HG03469 (cell line): ENCODE results near the gene FOXL1.

Experiments
- ATAC-seq: cut with Tn5 transposase; IDR thresholded peaks from one replicate; pipeline ENCODE4 v1.9.1; 2021; ENCODE audit warnings: mild to moderate bottlenecking, moderate library complexity, moderate number of reproducible peaks; ENCODE audit not compliant: unreplicated experiment

FOXL1 gene

GRCh38 chr16:86547286-86547685, 31.1 kb upstream of the FOXL1 start:
- no peak for ATAC-seq

GRCh38 chr16:86549076-86549892, 29.1 kb upstream of the FOXL1 start:
- no peak for ATAC-seq

- no peak for ATAC-seq
These were observed 28.5 kb upstream of the FOXL1 start for GRCh38 chr16:86549893-86550190.

- no peak for ATAC-seq
These were observed 28.1 kb upstream of the FOXL1 start for GRCh38 chr16:86550281-86550680.

GRCh38 chr16:86553356-86553755, 25.0 kb upstream of the FOXL1 start:
- no peak for ATAC-seq

- ATAC-seq, result no peak
These were observed 23.8 kb upstream of the FOXL1 start for GRCh38 chr16:86554599-86554916.

GRCh38 chr16:86554917-86555703, 23.2 kb upstream of the FOXL1 start, which contains the start of gene MTHFSD:
Gene MTHFSD, minus strand, starts transcription at chr16:86555235. Its CDS starts 51 bp downstream, at chr16:86555184.
- peak; percentile 75 for ATAC-seq

- no peak for ATAC-seq
These were observed 22.7 kb upstream of the FOXL1 start for GRCh38 chr16:86555704-86556075.

GRCh38 chr16:86556576-86556975, 21.8 kb upstream of the FOXL1 start:
- ATAC-seq, result no peak

- ATAC-seq, result no peak
These were observed 20.8 kb upstream of the FOXL1 start for GRCh38 chr16:86557587-86557986.

GRCh38 chr16:86558355-86559193, 19.8 kb upstream of the FOXL1 start:
- ATAC-seq, result no peak

- ATAC-seq, result no peak
These were observed 18.5 kb upstream of the FOXL1 start for GRCh38 chr16:86559802-86560305.

- no peak for ATAC-seq
These were observed 16.0 kb upstream of the FOXL1 start for GRCh38 chr16:86562356-86562755.

- no peak for ATAC-seq
These were observed 14.6 kb upstream of the FOXL1 start for GRCh38 chr16:86563469-86564345.

GRCh38 chr16:86565181-86565631, 13.1 kb upstream of the FOXL1 start:
- no peak for ATAC-seq

- ATAC-seq, result no peak
These were observed 12.5 kb upstream of the FOXL1 start for GRCh38 chr16:86565644-86566511.

- no peak for ATAC-seq
These were observed 11.8 kb upstream of the FOXL1 start, which contains the start of gene FOXC2 for GRCh38 chr16:86566601-86566965. Gene FOXC2, plus strand, starts transcription at chr16:86566829. Its CDS starts 507 bp downstream, at chr16:86567336.

GRCh38 chr16:86566966-86567700, 11.2 kb upstream of the FOXL1 start:
- ATAC-seq, result no peak
